PC-3 (cell line): ENCODE results near the gene MED6.

ENCODE experiments used
- CTCF ChIP-seq: fragments of 300-600 bp; sonication (generic); conservative IDR thresholded peaks from 2 replicates; pipeline ENCODE4 v1.5.1; 2017; ENCODE audit warnings: antibody characterized with exemption, low read depth, mild to moderate bottlenecking, low read length
- EZH2 ChIP-seq: fragments of 300-600 bp; sonication (generic); IDR thresholded peaks from one replicate; pipeline ENCODE4 v1.6.1; 2017; ENCODE audit warnings: antibody characterized with exemption, mild to moderate bottlenecking, low read length; ENCODE audit not compliant: unreplicated experiment

GRCh38 chr14:70643967-70644366 lies 43.5 kb upstream of the MED6 start:
- TF ChIP-seq EZH2 (no peak), CTCF (0 out of 2 replicates have a peak, but pooled peaks have one; percentile 11)
